ENCODE measurements around the gene MYZAP.

Gene MYZAP

DNA sequence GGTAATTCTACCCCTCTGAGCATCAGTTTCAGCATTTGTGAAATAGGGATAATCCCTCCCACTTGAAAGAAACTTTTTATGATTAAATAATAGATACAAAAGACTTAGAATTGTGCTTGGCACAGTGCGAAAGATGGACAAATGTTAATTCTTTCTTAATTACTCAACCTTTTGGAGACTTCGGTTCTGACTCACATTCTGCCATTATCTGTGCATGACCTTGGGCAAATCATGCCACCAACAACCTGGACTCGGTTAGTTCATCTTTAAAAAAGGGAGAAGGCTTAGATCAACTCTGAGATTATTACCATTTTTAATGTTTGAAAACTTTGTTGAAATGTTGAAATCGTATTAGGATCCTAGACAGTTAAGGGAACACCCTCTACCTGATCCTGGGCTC lies 74.2 kb downstream of the MYZAP start:
- no peak for DNase-seq

DNA sequence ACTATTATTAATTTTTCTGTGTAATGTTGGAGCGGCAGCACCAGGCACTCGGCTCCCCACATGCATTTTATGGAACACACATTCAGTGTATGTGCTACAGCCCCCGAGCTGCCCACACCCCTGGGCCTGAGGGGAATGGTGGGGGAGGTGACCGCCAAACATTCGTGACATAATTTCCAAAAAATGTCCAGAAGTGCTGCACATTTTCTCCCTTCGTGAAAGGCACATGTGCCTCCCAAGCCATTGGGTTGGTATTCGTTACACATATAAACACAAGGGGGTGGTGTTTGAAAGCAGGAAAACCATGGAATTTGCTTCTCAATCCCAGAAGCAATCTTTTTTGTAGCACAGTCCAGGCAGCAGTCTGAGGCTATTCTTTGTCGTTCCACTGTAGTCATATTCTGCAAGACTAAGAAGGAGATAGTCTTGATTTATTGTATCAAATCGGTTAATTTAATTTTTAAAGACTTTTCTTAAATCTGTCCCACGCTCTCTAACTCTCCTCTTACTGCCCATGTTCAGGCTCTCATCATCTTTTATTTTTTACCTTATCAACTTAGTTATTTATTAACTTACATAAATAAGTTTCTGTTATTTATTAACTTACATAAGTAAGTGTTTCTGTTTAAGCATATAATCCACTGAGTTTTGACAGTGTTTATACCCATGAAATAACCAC lies 75.6 kb downstream of the MYZAP start:
- DNase-seq: no peak

DNA sequence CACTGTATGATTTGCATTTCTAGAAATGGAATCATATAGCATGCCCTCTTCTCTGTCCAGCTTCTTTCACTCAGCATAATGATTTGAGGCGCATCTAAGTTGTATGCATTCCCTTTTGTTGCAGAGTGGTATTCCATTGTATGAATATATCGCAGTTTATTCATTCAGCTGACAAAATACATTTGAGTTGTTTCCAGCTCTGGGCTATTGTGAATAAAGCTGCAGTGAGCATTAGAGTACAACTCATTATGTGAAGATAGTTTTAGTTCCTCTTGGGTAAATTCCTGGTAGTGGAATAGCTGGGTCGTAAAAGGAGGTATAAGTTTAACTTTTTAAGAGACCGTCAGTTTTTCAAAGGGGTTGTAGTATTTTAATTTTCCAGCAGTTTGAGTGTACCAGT lies 76.3 kb downstream of the MYZAP start:
- DNase-seq: no peak

DNA sequence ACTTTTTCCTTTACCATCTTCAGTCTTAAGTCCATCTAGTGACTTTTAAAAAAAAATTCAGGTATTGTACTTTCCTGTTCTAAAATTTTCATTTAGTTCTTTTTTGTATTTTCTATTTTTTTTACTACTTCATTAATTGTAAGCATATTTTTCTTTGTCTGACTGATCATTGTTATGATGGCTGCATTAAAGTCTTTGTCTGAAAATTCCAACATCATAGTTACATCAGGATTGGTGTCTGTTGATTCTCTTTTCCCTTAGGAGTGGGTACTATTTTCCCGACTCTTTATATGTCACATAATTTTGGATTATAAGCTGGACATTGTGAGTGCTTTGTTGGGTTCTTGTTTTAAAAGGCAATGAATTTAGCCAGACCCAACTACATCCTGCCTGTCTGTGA lies 79.9 kb downstream of the MYZAP start:
- no peak for DNase-seq

DNA sequence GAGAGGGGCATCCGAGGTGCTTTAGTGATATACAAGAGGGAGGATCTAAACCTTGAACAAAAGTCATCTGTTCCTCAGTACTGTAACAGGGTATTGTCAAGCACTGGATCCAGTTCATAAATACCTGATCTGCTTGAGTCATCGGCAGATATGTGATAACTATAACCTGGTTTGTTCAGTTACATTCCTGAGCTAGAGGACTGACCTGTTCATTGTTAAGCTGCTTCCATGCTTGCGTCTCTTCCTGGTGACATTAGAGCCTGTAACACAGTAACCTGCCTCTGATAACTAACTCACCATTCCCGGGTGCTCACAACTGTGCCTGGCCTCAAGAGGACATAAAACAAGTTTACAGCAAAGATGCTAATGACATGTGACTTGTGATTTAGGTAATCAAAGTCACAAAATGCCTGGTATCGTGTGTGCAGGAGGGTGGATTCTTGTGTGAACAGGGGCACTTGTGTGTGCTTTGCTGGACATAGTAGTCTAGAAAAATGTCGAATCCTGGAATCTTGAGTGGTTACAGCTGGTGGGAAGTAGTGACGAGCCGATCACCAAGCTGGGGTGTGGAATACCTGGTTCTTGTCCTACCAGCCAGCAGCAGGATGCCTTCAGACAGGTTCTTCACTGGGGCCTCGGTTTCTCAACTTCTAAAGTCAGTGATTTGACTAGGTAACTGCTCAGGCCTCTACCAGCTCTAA lies 83.9 kb downstream of the MYZAP start:
- DNase-seq: no peak

DNA sequence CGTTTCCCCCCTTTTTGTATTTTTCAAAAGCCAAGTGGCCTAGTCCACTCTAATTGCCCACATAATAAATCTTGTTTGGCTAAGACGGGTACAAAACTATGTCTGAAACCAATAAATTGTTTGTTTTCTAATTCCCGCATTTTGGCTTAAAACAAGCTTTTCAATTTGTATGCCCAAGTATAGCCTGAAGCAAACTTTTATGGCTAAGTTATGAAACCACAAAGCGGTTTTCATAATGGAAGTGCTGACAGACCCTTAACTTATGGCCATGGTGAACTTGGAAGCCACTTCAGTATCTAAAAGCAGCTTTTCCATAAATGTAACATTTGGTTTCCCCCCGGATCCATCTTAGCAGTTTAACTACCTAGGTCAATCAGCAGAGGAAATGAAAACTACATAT lies 84.9 kb downstream of the MYZAP start:
- DNase-seq: no peak

DNA sequence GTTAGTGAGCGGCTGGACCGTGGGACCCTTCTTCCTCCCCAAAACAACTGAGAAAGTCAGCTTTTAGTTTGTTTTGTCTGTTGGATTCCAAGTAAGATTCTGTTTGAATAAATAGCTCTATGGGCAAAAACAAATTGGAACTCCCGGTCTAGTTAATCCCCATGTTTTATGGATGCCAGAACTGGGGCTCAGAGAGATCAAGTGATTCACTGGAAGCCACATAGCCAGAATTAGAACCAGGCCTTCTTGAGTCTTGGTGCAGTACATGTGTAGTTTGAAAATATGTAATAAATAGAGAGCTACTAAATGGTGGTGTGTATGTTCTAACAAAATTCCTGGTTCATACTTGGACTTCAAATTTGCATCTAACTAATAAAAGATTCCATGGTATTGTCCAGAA lies 85.5 kb downstream of the MYZAP start:
- DNase-seq: no peak

DNA sequence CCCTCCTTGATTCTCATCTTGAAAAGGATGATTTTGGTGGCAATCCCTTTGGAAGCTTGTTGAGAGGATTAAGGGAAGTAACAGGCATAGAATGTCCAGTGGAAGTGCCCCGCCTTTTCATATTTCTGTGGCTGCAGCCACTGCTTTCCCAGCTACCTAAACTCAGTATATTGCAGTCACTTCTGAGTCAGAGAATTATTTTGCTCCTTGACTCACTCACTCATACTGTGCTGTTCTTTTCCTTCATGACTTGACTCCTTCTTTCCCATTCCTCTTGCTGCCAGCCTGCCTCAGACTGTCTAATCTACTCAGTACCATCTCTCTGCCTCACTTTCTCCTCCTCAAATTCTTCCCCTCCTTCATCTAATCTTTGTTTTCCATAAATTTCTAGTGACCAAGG lies 88.3 kb downstream of the MYZAP start:
- no peak for DNase-seq

DNA sequence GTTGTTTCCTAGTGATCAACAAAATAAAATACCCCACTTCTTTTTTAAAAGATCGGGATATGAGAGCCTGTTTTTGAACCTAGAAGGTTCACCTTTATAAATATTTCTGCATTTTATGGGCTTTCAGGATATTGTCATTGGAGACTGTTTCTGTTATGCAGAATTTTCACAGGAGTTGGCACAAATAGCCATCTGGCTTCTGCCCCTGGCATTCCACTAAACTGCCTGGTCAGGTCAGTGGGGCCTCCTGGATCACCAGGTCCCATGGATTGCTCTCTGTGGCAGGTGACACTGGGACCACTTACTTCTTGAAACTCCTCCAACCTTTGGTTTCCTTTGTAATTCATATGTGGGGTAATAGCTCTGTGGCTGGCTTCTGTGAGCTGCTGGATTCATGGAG lies 89.3 kb downstream of the MYZAP start:
- no peak for DNase-seq

DNA sequence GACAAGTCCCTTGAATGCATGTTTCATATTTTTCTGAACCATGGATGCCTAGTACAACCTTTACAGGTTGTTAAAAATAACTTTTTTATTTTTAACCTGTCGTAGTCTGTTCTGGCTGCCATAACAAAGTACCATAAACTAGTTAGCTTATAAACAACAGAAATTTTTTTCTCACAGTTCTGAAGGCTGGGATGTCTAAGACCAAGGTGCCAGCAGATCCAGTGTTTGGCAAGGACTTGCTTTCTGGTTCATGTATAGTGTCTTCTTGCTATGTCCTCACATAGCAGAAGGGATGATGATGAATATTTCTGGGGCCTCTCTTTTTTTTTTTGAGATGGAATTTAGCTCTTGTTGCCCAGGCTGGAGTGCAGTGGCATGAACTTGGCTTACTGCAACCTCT lies 91.8 kb downstream of the MYZAP start:
- no peak for DNase-seq

DNA sequence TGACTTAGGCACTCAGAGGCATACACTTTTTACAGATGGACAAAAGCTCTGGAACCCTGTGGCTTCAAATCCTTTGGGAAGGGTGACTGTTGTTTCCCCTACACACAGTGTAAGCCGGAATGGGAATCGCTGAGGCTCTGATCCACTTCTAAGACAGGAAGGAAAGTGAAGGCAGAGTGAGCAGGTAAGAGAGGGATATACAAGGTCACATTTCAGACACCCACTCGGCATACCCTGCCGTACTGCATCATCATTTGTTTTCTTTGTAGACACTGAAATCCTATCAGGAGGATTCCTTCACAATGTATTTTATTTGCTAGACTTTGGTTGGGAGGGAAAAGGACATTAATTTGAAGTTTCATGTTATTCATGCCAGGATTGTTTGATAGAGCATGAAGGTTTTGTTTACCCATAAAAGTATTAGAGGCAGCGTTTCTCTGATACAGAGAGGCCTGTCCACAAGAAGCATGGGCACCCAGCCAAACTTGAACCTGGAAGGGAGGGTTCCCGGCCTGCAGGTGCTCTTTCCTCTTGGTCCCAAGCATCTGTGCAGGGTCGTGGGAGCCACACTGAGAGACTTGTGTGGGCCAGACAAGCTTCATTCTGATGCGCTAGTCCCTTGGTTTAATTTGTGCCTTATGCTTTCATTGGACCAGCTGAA lies 92.9 kb downstream of the MYZAP start:
- DNase-seq: no peak

DNA sequence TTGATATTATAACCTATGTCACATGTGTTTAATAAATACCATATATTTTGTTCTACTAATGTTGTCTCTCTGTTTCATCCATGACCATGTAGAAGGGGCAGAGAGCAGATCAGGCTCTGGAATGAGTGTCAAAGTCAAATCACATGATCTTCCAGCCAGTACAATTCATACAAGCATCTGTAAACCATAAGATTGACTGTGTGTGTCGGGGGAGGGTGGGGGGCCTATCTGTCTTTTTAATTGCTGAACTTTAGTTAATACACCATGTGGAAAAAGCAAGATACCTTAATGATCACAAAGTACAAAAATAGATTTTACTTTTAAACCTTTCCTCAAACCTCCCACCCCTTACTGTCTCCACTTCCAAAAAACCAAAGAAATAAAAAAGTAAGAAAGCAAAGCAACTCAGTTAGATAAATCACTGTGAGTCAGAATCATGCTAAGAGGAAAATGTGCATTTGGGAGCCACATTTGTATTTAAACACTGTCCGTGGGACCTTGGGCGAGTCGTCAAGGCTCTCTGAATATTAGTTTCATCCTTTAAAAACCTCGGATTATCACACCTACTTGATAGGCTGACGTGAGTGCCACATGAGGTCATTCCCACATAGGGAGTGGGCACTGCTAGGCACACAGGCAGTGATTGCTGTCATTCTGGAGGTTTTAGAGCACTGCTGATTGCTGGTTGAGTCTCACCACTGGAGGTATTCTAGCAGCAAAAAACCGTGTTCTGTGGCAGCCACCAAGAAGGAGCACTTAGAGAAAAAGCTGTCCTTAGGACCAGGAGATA lies 93.8 kb downstream of the MYZAP start:
- DNase-seq: no peak

DNA sequence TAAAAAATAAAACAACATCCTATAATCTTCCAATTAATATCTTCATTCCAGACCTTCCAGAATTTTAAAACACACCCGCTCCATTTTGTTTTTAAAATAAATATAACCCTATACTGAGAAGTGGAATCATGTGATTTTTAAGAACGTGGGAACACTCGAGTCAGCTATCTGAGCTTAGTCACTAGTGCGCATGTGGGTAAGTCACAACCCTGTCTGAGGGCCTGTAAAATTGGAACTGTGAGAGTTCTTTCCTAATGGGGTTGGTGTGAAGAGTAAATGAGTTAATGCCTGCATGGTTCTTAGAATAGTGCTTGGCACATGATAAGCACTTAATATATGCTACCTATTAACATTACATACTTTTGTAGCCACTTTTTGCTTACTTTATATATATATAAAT lies 95.0 kb downstream of the MYZAP start:
- no peak for DNase-seq

DNA sequence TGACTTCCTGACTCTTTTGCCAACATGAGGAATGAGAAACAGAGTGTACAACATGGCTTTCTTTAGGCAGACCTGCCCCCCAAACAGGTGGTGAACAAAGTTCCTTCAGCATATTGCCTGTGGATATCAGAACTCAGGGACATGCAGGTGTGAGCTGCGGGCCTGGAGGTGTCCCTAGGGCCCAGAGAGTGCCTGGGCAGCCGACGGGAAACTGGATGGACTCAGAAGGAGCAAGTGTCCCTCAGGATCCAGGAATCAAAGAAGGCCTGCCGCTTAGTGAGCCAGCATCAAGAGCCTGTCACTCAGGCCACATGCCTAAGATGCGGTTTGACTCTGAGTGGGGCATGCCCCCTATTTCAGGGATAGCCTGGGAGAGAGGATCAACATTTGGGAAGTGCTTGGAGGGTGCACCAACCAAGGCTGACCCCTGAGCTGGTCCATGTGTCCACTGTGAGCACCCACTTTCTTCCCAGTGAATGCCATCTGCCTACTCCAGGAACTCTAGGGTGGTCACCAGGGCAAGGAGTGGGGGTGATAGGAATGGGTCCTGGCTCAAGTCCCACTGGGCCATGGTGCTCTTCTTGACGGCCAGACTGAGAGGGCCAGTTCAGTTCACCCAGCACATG lies 98.8 kb downstream of the MYZAP start:
- no peak for DNase-seq

DNA sequence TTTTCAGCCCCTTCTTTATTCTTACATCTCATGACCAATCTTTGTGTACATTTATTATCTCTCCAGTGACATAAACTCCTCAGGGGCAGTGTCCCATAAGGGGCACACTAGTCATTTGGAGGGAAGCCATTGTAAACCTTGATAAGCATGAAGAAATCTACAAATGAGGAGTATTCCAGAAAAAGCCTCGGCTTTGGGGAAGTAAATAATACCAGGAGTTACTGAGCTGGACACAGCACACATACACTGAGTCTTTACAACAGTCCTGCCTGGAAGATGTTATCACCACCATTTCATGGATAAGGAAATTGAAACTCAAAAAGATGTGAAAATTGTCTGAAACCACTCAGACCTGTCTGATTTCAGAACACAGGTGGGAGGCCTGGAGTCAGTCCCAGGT lies 99.4 kb downstream of the MYZAP start:
- DNase-seq: no peak

DNA sequence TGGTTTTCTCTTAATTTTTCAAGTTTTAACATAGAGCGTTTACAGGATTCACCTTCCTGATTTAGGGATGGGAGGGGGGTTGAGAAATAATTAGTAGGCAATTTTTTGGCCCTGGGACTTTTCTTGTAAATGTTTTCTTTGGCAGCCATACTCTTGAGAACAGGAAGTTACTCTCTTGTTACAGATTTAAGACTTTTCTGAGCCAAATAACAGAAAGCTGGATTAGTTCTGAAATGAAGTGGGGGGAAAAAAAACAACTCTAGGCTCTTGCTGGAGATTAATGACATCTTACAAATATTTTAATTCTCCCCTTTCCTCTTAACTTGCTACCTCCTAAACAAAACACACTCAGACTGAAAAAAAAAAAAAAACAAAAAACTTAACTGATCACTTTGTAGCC lies 101.0 kb downstream of the MYZAP start:
- no peak for DNase-seq

DNA sequence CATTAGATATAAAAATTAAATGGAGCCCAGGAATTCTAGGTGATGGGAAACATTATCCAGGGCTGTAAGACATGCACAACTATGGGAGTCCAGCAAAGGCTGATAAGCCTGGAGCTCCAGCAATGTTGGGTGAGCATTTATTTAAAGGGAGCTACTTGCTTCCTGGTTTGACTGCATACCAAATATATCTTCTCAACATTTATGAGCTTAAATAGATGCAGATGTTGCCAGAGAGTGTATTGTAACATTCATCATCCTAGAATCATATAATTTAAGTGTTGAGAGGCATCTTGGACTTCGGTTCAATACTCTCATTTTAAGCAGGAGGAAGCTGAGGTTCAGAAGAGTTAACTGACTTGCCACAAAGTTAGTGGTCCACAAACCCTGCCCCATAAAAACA lies 102.6 kb downstream of the MYZAP start:
- DNase-seq: no peak

DNA sequence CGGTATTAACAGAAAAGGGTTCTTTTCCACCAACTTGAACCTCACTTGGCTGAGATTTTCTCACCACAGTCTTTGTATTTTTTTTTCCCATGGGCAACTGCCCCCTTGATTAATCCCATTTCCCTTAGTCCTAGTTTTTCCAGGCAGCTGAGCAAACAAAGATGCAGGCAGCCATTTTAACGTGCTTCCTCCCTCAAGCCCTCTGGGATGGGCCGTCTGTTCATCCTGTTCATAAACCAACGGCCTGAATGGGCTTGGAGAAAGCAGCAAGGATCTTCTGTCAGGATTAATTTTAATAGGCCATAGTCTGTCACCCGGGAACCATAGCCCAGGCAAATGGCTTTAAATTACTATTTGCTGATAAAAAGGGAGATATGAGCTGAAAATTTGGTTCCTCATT lies 104.4 kb downstream of the MYZAP start:
- DNase-seq: peak in 1 of 2 experiments; percentile 4

DNA sequence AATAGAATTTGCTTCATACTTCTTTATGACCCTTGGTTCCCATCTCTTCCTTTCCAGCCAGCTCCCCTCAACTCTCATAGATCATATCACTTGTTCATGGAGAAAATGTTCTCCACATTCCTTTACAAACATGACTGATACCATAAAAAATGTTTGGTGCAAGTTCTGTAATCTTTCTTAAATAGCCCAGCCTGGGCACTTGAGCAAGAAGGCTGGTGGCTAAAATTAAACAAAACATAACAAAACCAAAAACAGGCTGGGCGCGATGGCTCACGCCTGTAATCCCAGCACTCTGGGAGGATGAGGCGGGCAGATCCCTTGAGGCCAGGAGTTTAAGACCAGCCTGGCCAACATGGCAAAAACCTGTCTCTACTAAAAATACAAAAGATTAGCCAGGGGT lies 105.9 kb downstream of the MYZAP start:
- no peak for DNase-seq

DNA sequence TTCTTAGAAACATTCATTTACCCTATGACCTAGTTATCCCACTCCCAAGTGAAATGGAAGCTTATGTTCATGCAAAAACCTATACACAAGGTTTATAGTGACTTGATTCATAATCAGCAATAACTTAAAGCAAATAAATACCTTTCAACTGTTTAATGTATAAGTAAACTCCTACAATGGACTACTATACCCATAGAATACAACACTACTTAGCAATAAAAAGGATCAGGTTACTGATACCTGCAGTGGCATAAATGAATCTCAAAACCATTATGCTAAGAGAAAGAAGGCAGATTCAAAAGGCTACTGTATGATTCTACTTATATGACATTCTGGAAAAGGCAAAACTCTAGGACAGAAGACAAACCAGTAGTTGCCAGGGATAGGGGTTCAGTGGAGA lies 106.5 kb downstream of the MYZAP start:
- no peak for DNase-seq

DNA sequence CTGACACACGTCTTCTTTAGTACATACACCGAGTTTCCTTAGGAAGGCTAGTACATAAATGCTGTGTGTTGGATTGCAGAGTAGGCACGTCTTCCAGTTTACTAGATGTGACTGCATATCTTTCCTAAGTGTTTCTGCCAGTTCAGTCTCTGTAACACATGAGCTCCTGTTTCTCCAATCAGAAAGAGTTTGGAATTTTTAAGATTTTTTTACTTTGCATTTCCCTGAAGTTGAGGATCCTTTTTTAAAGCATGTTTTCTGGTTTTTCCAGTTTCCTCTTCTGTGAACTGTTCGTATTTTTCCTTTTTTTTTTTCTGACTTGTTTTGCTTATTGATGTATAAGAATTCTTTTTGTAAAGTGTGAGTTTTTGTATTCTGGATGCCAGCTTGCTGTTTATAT lies 107.3 kb downstream of the MYZAP start:
- no peak for DNase-seq

DNA sequence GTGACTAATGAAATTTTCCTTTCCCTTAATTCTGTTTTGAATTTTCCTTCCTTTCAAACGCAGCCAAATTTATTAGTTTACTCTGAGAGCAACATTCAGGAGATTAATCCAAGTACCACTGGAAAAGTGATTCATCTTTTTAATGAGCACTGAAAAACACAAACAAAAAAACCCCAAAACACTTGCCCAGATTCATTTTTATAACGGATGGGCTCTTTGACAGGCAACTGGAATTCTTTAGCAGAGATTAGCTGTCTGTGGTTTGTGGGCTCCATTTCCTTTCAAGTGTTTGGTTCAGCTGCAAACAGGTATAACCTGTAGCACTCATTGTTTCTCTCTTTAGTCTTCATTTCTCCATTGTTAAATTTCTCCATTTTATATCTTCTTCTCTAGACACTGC lies 111.7 kb downstream of the MYZAP start:
- DNase-seq: no peak

DNA sequence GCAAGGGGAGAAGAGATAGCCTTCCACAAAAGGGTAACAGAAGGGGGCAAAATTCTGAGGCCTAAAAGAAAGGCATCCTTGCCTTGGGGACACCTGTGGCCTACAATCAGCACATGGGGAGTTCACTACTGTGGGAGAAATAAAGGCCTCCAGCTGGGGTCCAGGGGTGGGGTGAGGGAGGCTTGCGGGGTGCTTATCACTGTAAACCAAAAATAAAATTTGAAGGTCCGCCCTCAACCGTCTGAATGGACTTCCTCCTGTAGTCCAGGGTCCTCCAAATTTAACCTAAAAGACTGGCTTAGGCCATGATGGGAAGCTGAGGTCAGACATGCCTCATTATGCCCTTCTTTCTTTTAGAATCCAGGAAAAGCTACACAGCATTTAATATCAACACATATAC lies 112.7 kb downstream of the MYZAP start:
- no peak for DNase-seq

Measured in NCI-H187 (cell line).